Fibroblast of peridontal ligament (primary cell): ENCODE measurements around the gene CCS.
"Not testable (repeated sequence)": the region's sequence is repeated elsewhere in the genome, so short reads cannot be mapped to it uniquely, and the experiment has no call there.

Source experiments
- DNase-seq: peaks from one replicate; pipeline ENCODE4 v3.0.0-alpha.2; 2010; ENCODE audit errors: extremely low read depth

The CCS gene, protein sequence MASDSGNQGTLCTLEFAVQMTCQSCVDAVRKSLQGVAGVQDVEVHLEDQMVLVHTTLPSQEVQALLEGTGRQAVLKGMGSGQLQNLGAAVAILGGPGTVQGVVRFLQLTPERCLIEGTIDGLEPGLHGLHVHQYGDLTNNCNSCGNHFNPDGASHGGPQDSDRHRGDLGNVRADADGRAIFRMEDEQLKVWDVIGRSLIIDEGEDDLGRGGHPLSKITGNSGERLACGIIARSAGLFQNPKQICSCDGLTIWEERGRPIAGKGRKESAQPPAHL

DNA sequence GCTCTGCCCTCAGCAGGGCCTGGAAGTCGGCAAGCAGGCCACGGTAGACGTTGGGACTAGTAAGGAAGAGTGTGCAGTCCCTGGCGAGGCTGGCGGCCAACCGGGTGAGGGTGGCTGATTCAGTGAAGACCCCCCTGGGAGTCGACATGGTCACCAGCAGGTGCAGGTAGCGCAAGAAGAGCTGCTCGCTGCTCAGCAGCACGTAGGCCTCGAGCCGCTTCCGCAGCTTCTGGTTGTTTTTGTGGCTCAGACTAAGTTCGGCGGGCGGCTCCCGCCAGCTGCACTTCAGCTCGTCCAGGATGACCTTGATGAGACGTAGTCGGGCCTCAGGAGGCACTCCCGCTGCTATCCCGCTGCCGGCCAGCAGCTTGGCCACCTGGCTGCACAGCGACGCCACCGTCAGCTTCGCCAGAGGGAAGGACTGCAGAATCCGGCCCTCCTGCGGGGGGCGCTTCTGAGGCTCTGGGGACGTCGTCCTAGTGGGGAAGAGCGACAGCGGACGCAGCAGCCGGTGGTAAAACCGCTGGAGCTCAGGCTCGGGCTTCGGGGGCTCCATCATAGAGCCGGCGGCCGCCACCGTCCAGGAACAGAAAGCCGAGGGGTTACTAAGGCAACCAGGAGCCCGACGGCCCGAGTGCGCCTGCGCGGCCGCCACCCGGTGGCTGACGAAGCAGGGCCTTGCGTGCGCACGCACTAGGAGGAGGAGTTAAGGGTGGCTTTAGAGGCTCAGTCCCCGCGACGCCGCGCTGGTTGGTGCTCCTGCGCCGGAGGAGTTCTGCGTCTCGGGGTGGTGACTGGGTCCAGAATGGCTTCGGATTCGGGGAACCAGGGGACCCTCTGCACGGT lies at the start of gene CCS, which contains the start of gene CCDC87:
TSS of gene CCS (plus strand) at position 729 of the 846 bp plus-strand sequence. CDS start at position 806, 77 bp downstream.
TSS of gene CCDC87 (minus strand) at position 607 of the 846 bp plus-strand sequence. CDS start at position 559, 48 bp downstream.
- DNase-seq = peak; percentile 91

DNA sequence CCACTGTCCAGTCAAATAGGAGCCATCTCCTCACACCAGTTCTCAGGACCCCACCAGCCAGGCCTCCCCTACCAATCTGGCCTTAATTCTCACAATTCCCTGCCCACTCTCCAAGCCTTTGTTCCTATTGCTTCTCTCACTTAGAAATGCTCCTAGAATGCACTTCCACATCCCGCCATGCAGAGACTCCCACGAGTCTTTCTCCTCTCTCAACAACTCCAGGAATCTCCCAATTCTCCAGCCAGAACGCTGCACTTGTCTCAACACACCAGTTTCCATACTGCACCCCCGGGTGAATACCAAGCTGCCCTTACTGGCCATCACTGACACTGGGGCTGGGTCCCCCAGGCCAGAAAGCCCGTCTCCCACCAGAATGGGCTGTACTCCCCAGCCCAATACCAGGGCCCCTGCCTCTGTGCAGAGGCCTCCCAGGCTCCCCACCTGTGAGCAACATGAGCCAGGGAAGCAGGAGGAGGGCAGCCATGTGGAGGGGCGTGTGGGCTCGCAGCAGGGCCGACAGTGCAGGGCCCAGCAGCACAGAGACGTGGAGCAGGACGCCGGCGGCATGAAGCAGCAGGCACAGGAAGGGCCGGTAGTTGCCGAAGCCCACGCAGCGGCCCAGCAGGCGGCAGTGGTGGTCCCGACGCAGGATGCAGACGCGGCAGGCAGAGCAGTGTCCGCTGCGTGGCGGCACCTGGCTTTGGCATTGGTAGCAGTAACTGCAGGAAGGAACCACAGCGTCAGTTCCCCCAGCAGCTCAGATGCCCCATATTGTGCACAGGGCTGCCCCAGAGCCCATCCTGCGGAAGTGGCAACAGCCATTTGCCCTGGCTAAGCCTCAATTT lies 49.5 kb upstream of the CCS start:
- peak; percentile 34 for DNase-seq

DNA sequence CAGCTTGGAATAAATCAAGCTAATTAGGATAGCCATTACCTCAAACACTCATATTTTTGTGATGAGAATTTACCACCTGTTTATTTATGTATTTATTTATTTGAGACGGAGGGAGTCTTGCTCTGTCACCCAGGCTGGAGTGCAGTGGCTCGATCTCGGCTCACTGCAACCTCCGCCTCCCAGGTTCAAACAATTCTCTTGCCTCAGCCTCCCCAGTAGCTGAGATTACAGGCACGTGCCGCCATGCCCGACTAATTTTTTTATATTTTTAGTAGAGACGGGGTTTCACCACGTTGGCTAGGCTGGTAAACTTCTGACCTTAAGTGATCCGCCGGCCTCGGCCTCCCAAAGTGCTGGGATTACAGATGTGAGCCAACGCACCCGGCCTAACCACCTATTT lies 48.0 kb upstream of the CCS start:
- not testable (repeated sequence) for DNase-seq

DNA sequence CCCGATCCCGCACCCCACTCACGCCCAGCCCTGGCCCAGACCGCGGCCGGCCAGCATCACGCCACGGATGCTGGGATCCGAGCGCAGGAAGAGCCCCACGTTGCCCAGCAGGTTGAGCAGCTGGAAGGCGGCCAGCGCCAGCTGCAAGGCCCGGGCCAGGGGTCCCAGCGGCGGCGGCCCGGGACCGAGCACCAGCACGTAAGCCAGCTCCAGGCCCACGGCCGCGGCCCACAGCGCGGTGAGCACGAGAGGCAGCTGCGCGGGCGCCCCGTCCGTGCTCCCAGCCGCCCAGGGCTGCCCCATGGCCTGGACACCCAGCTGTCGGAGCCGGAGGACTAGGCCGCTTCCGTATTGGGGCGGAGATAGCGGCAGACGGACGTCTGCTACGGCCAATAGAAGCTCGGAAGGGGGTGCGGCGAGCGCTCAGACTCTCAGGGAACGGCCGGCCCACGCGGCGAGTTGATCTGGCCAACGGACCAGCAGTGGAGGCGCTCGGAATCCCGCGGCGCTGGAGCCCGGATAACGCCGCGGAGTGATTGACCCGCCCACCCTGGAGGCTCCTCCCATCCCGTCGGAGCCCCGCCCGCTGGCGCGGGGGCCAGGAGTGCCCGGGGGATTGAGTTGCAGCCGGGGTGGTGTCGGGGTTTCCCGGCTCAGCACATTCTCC lies 47.2 kb upstream of the CCS start, which contains the start of gene ZDHHC24:
TSS of gene ZDHHC24 (minus strand) at position 348 of the 667 bp plus-strand sequence. CDS start at position 303, 45 bp downstream.
- peak; percentile 95 for DNase-seq

DNA sequence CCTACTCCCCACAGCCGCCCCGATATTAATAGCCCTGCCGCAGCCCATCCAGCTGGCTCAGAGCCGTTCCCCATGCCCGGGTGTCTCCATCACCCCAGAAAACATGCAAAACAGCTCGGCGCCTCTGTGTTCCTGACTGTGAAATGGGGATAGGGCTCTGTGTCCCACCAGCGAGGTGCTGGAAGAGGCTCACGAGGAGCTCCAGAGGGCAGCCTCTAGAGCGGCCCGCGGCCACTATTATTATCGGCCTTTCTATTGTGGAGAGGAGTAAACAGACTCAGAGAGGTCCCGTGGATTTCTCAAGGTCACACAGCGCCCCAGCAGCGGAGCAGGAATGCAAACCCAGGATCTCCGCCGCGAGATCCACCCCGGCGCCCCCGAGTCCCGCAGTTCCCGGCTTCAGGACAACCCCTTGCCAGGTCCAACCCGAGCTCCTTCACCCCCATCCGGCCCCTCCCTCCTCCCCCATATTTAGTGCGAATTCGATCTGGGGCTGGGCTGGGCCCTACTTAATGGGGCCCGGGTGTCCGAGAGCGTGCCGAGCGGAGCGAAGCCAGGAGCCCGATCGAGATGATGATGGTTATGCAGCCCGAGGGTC lies 46.5 kb upstream of the CCS start, which contains the start of gene ACTN3:
TSS of gene ACTN3 (plus strand) at position 536 of the 598 bp plus-strand sequence. CDS start at position 571, 35 bp downstream.
- peak; percentile 5 for DNase-seq

DNA sequence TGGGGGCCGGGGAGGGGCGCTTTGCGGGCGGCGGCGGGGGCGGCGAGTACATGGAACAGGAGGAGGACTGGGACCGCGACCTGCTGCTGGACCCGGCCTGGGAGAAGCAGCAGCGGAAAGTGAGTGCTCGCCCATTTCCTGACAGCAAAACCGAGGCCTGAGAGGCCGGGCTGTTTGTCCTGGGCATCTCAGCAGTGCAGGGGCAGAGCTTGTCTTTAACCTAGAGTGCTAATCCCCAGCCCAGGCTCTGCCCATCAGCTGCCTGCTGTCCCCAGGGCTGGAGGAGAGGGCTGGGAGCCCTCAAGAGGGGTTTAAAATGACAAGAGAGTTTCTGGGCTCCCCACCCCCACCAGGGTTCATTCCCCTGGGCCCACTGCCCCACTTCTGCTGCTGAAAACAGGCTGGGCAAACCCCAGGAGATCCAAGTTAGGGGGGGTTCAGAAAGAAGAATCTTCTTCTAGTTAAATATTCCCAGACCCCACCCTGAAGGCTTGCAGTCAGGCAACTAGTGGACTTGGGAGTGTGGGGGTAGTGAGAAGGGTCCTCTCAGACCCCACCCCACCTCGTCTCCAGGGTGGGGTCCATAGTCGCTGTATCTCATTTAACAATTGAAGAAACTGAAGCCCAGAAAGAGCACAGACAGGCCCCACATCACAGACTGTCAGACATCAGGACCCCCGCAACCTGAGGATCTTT lies 45.9 kb upstream of the CCS start:
- no peak for DNase-seq

DNA sequence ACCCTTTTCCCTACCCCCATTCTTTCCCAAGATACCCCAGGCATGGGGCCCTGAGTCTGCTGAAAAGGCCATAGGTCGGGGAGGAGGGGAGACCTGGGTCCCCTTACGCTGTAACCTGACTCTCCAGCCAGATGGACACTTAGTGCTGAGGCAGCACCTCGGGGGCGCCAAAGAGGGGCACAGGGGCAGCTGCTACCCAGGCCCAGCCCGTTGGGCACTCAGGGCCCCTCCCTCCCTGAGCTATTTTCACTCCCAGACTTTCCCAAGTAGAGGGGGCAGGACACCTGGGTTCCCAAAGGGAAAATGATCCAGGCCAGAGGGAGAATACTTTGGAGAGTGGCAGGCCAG lies 45.3 kb upstream of the CCS start:
- DNase-seq = no peak

DNA sequence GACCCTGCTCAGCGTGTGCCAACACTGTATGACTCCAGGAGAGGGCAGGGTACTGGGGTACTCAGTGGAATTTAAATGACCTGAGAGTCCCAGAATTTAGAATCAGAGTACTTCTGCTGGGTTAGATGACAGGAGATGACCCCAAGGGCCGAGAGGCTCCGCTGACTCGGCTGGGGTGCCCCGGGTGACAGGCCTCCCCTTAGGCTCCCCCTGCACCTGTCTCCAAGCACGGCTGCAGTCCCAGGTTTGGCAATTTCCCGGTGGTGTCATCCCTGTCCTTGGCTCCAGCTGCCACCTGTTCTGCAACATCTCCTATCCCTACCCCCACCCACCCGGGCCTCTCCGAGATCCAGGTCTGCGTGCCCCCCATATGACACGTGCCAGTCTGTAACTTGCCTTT lies 44.9 kb upstream of the CCS start:
- DNase-seq = no peak

DNA sequence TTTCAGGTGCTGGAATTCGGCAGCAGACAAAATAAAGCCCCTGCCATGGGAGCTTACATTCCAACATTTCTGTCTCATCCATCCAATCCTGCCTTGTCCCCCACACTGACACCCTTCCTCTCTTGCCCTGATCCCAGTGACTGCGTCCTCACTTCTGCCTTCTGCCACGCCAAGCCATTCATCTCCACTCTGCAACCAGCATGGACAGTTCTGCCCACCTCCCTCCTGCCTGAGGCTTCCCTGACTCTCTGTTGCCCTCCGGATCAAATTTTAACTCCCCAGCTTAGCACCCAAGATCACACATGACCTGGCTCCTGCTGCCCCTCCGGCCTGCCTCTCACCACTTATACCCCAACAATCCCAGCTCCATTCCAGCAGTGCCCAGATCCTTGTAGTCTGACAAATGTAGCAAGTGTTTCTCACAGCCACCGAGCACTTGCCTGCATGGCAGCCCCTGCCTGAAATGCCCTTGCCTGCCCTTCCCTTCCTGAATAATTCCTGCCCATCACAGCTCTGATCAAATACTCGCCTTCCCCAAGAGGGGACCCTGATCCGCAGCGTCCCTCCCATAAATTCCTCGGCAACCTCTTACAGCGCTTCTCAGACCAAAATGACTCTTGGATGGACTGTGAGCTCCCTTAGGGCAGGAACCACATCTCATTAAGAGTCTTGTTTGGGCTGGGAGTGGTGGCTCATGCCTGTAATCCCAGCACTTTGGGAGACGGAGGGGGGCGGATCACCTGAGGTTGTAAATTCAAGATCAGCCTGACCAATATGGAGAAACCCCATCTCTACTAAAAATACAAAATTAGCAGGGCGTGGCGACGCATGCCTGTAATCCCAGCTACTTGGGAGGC lies 44.0 kb upstream of the CCS start:
- DNase-seq = no peak

DNA sequence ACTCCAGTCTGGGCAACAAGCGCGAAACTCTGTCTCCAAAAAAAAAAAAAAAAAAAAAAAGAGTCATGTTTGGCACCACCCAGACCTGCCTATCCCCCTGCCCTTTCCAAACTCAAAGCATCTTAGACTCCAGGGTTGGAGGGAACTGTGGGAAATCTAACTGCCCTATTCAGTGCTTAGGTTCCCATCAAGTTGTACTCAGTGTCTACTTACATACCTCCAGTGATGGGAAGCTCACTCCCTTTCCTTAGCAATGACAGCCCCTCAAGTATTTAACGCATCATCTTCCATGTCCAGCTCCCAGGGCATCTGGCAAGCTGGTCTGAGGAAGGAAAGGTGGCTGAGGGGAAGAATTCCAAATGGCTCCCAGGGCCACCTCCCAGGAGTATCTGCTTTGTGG lies 43.3 kb upstream of the CCS start:
- DNase-seq = no peak

DNA sequence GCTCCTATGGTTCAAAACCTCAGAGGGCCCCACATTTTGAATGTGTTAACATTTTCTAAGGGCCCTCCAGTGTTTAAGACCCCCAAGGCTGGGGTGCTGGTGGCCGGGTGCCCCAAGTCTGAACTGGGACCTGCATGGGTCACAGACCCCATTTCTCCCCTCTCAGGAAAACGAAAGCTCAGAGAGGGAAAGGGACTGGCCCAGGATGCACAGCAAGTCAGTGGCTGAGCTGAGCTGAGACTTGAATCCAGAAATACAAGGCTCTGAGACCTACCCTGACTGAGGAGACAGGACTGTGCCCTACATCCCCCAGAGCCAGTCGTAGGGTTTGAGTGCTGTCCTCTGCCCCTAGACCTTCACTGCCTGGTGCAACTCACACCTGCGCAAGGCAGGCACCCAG lies 42.1 kb upstream of the CCS start:
- DNase-seq = no peak

DNA sequence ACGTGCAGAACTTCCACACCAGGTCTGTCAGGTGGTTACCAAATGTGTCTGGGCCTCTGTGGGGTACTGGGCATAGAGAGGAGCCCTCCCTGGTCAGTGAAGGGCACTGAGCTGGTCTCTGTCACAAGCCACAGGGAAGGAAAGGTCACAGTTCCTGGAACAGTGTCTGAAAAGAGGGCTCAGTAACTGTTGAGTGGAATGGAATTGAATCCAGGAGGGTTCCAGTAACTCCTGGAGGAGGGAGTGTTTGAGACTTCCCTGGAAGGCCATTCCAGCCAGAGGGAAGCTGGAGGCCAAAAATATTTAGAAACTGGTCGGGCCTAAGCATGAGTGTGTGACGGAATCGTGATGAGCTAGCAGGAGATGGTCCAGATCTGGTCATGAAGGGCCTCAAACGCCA lies 38.4 kb upstream of the CCS start:
- DNase-seq = no peak

DNA sequence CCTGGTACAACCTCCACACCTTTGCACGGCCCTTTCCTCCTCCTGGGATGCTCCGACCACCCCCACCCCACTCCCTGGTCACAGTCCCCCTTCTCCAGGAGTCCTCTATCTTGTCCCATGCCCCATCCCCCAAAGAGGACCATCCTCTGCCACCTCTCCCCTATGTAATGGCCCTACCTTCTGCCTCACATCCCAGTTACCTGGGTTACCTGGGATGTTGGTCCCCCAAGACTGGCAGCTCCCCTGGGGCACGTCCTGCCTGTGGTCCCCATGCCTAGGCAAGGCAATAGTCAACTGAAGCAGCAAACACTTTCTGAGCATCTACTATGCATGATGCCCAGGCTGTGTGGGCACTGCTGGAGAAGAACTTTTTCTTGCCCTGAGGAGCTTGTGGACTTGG lies 37.6 kb upstream of the CCS start:
- no peak for DNase-seq

DNA sequence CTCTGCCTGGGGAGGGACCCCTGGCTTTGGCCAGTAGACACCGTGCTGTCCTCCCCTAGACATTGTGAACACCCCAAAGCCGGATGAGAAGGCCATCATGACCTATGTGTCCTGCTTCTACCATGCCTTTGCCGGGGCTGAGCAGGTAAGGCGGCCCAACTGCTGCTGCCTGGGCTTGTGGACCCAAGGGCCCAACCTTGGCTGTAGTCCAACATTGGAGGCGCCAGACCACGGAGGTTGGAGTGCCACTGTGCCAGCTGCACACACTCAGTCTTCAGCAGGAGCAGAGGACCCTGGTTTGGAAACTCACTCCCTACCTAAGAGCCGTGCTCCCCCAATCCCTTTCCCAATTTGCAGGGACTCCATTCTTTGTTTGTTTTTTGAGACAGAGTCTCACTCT lies 36.9 kb upstream of the CCS start:
- DNase-seq = no peak

DNA sequence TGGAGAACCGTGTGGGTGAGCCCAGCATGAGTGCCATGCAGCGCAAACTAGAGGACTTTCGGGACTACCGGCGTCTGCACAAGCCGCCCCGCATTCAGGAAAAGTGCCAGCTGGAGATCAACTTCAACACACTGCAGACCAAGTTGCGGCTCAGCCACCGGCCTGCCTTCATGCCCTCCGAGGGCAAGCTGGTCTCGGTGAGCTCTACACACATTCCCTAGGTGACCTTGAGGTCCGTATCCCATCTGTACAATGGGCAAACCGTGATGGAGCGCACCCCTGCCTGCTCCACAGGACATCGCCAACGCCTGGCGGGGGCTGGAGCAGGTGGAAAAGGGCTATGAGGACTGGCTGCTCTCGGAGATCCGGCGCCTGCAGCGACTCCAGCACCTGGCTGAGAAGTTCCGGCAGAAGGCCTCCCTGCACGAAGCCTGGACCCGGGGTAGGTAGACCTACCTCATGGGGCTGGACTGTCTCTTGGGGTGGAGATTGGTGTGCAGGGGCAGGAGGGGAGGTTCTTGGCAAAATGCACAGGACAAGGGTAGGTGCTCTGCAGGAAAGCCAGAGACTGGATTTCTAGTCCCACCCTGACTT lies 35.2 kb upstream of the CCS start:
- DNase-seq = no peak

DNA sequence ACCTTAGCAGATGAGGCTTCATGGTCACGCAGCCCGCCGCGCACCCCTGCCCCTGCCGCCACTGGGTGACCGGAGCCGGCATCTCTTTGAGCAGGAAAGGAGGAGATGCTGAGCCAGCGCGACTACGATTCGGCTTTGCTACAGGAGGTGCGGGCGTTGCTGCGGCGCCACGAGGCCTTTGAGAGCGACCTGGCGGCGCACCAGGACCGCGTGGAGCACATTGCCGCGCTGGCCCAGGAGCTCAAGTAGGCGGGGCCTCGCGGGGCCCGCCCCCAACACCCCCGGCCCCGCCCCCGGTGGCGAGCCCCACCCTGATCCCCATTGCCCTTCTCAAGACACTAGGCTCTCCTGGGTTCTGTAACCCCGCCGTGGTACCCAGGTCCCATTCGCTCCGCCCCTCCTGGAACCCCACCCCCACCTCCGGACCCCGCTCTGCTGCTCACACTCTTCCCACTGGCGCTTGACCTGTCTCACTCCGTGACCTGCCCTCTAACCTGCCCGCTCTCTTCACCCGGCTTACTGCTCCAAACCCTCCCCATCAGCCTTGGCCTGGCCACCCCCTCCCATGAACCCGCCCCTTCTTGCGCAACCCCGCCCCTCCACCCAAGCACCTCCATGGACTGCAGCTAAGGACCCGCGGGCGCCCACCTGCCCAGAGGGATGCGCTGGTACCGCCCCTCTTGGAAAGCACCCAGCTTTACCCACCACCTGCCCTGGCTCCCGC lies 33.7 kb upstream of the CCS start:
- no peak for DNase-seq

DNA sequence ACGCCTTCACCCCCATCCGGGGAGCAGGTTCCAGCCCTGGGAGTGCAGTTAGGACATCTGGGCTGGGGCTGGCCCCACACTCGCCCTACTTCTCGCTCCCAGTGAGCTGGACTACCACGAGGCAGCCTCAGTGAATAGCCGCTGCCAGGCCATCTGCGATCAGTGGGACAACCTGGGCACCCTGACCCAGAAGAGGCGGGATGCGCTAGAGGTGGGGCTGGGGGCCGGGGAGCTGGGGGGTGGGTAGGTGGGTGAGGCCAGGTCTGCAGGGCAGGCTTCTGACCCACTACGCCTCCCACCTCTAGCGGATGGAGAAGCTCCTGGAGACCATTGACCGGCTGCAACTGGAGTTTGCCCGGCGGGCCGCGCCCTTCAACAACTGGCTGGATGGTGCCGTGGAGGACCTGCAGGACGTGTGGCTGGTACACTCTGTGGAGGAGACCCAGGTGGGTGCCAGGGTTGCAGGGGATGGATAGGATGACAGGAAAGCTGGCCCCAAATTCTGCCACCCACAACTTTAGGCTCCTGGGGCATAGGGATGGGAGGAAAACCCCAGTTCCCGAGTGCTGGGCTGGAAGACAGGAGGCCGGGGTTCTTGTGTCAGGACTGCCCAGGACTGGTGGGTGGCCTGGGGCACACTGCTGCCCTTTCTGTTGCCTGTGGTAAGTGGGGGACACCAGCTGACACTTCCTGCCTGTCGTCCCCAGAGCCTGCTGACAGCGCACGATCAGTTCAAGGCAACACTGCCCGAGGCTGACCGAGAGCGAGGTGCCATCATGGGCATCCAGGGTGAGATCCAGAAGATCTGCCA lies 32.9 kb upstream of the CCS start:
- DNase-seq = no peak
